GM12878 (cell line): ENCODE results near the gene ULBP2. TPM values are rescaled to one million over a fixed set of nuclear protein-coding genes. Genes with fewer than 3 reads are reported as not detected.

Experiments
- ATAC-seq: fragments of 200-7000 bp; cut with Tn5 transposase; 3 replicates; pipeline ENCODE4 v1.9.1; 2020; ENCODE audit warnings: mild to moderate bottlenecking, moderate library complexity
- BruUV-seq: library from RNA; stranded (reverse); fragments of 400-500 nt; replicated peaks from 2 replicates; lab custom pipeline; 2021; lab: Mats Ljungman, UMichigan
- CTCF ChIA-PET: fragments of 300-600 bp; sonication (Branson Sonifier 250); formaldehyde crosslinking; extraction: SDS; loops from one replicate; lab custom pipeline; 2021; ENCODE audit warnings: inconsistent platforms; lab: Yijun Ruan, JAX
- POLR2A ChIA-PET: fragments of 350-600 bp; formaldehyde crosslinking; extraction: SDS; loops from one replicate; lab custom pipeline; 2021; ENCODE audit warnings: inconsistent platforms; lab: Charles Lee
- RAD21 ChIA-PET: fragments of 300-600 bp; sonication (Branson Sonifier 250); formaldehyde crosslinking; loops from one replicate; lab custom pipeline; 2023; ENCODE audit warnings: antibody characterized with exemption; ENCODE audit not compliant: unreplicated experiment; lab: Charles Lee
- SMC1A ChIA-PET: fragments of 300-600 bp; sonication (Branson Sonifier 250); formaldehyde crosslinking; loops from one replicate; lab custom pipeline; 2023; ENCODE audit not compliant: unreplicated experiment, uncharacterized antibody; lab: Charles Lee
- DNase-seq: peaks from one replicate; pipeline ENCODE4 v3.0.0-alpha.2; 2011; ENCODE audit warnings: low read depth, low spot score
- FAIRE-seq: peaks from 3 replicates; lab custom pipeline; 2011; peaks lifted over from hg19 to GRCh38; lab: Jason Lieb, UNC
- H2AFZ ChIP-seq: 2 replicates; pipeline ENCODE4 v1.6.0; 2011; ENCODE audit warnings: low read depth, low read length, control low read depth; ENCODE audit not compliant: control insufficient read depth
- H3K27ac ChIP-seq: 2 replicates; pipeline ENCODE4 v1.5.1; 2011; ENCODE audit warnings: control low read depth; ENCODE audit not compliant: control insufficient read depth, insufficient read depth
- H3K27me3 ChIP-seq, 2 experiments: replicated peaks in 1 of 2; 2 replicates each; pipeline versions ENCODE4 v1.6.0 to v1.6.1; 2011; ENCODE audit warnings: low read length in 1 of 2; ENCODE audit not compliant: control insufficient read depth in 2 of 2, insufficient read depth in 2 of 2
- H3K36me3 ChIP-seq, 2 experiments: 2 replicates each; pipeline ENCODE4 v1.5.1; 2011; ENCODE audit warnings: low read length in 1 of 2; ENCODE audit not compliant: control insufficient read depth in 2 of 2, insufficient read depth in 2 of 2
- H3K4me1 ChIP-seq: 2 replicates; pipeline ENCODE4 v1.6.1; 2011; ENCODE audit warnings: mild to moderate bottlenecking, low read length, moderate library complexity, mixed read lengths; ENCODE audit not compliant: control insufficient read depth, insufficient read depth
- H3K4me2 ChIP-seq: 2 replicates; pipeline ENCODE4 v1.6.0; 2011; ENCODE audit warnings: control low read depth; ENCODE audit not compliant: control insufficient read depth, insufficient read depth
- H3K4me3 ChIP-seq: fragments of 200-600 bp; sonication (generic); 2 replicates; pipeline ENCODE4 v1.5.1; 2016
- H3K79me2 ChIP-seq: 2 replicates; pipeline ENCODE4 v1.6.0; 2011; ENCODE audit warnings: low read length; ENCODE audit not compliant: control insufficient read depth, insufficient read depth
- H3K9ac ChIP-seq: 2 replicates; pipeline ENCODE4 v1.8.0; 2011; ENCODE audit warnings: low read length, control low read depth, mixed read lengths; ENCODE audit not compliant: control insufficient read depth, insufficient read depth
- H3K9me3 ChIP-seq: replicated peaks from 3 replicates; pipeline ENCODE4 v1.5.1; 2011; ENCODE audit warnings: mild to moderate bottlenecking, low read length; ENCODE audit not compliant: control insufficient read depth, insufficient read depth
- H4K20me1 ChIP-seq: 2 replicates; pipeline ENCODE4 v1.6.0; 2011; ENCODE audit not compliant: control insufficient read depth, insufficient read depth
- BMI1 ChIP-seq: fragments of 450-650 bp; IDR thresholded peaks from 2 replicates; pipeline ENCODE4 v1.6.1; 2016; ENCODE audit warnings: mild to moderate bottlenecking, moderate library complexity, borderline replicate concordance
- CBFB ChIP-seq: IDR thresholded peaks from 2 replicates; pipeline ENCODE4 v1.6.1; 2016; ENCODE audit warnings: antibody characterized with exemption, low read depth
- CEBPZ ChIP-seq: fragments of 150-350 bp; IDR thresholded peaks from 2 replicates; pipeline ENCODE4 v1.6.1; 2016; ENCODE audit warnings: low read depth, low read length
- CHD4 ChIP-seq: fragments of 200-600 bp; sonication (generic); IDR thresholded peaks from 2 replicates; pipeline ENCODE4 v1.6.1; 2016; ENCODE audit warnings: mild to moderate bottlenecking
- E2F4 ChIP-seq: IDR thresholded peaks from 2 replicates; pipeline ENCODE4 v1.6.1; 2012; ENCODE audit warnings: low read depth, low read length, improper control_type of control experiment
- EED ChIP-seq: sonication (generic); IDR thresholded peaks from 2 replicates; pipeline ENCODE4 v1.6.1; 2016; ENCODE audit warnings: antibody characterized with exemption, low read depth
- FOXK2 ChIP-seq: fragments of 450-650 bp; IDR thresholded peaks from 2 replicates; pipeline ENCODE4 v1.6.1; 2017; ENCODE audit warnings: mild to moderate bottlenecking, moderate library complexity
- MTA2 ChIP-seq: fragments of 450-650 bp; IDR thresholded peaks from 2 replicates; pipeline ENCODE4 v1.6.1; 2016; ENCODE audit warnings: low read depth, mild to moderate bottlenecking, moderate library complexity
- MYB ChIP-seq: fragments of 150-350 bp; IDR thresholded peaks from 2 replicates; pipeline ENCODE4 v1.6.1; 2014; ENCODE audit warnings: mild to moderate bottlenecking, low read depth, low read length, borderline replicate concordance
- NFXL1 ChIP-seq: fragments of 450-650 bp; IDR thresholded peaks from 2 replicates; pipeline ENCODE4 v1.6.1; 2017; ENCODE audit warnings: antibody characterized with exemption, mild to moderate bottlenecking, borderline replicate concordance
- POLR2AphosphoS2 ChIP-seq: IDR thresholded peaks from 2 replicates; pipeline ENCODE4 v1.6.1; 2011; ENCODE audit warnings: low read depth, mild to moderate bottlenecking, low read length, improper control_type of control experiment, moderate library complexity
- RB1 ChIP-seq: fragments of 450-650 bp; formaldehyde crosslinking; IDR thresholded peaks from 2 replicates; pipeline ENCODE4 v1.6.1; 2017; ENCODE audit warnings: mild to moderate bottlenecking, borderline replicate concordance
- TAF1 ChIP-seq: IDR thresholded peaks from 2 replicates; pipeline ENCODE4 v1.6.1; 2011; ENCODE audit warnings: mild to moderate bottlenecking, low read depth, low read length, borderline replicate concordance
- TBL1XR1 ChIP-seq: IDR thresholded peaks from 2 replicates; pipeline ENCODE4 v1.6.1; 2012; ENCODE audit warnings: low read depth, low read length, improper control_type of control experiment
- TCF12 ChIP-seq: IDR thresholded peaks from 2 replicates; pipeline ENCODE4 v1.6.1; 2011; ENCODE audit warnings: low read depth, mild to moderate bottlenecking, low read length
- WGBS: methylation state at CpG from one replicate; pipeline ENCODE4 v1.1.6; 2016; ENCODE audit warnings: low lambda C conversion rate; ENCODE audit not compliant: insufficient replicate concordance, insufficient coverage; ENCODE audit errors: missing lambda C conversion rate; 5-methylcytosine and 5-hydroxymethylcytosine counted together
- in situ Hi-C: fragments of 300-500 bp; cut with MboI; formaldehyde crosslinking; loops from 9 replicates; pipeline ENCODE4 v1.14.3; 2018; ENCODE audit warnings: mixed read lengths
- intact Hi-C: fragments of 100-400 bp; cut with micrococcal nuclease; formaldehyde crosslinking; loops from one replicate; pipeline ENCODE4 v1.14.2; 2022; ENCODE audit not compliant: unreplicated experiment
- polyA plus RNA-seq, 11 experiments: library from polyadenylated mRNA; depleted of rRNA in 4 of 11; unstranded in 6 of 11; stranded (reverse) in 5 of 11; fragments of >200 nt; fragmentation: Nextera tagmentation in 4 of 11; fragmentation: Illumina TruSeq in 1 of 11; extraction: Ambion mirVana in 4 of 11; extraction: Trizol in 1 of 11; gene quantifications; 1 replicate in 1 of 11; 2 replicates in 10 of 11; pipeline versions ENCODE4 v1.2.1 to v1.2.3, GENCODE V29; 2011 to 2016; ENCODE audit warnings: inconsistent platforms in 2 of 11, missing spikeins in 2 of 11, low read depth in 1 of 11
- total RNA-seq, 4 experiments: library from RNA; depleted of rRNA in 3 of 4; stranded (reverse); fragments of >200 nt in 3 of 4; fragmentation: Illumina TruSeq in 1 of 4; extraction: Trizol in 1 of 4; gene quantifications; 2 replicates each; pipeline versions ENCODE4 v1.2.1 to v1.2.3, GENCODE V29; 2013 to 2021

Gene ULBP2
- total and polyA plus RNA-seq, 10 of the 15 experiments (the other 5 are each of a cell fraction or from before 2014, with no cell fraction given): 0.16 to 2.5 (median 0.22) TPM; not detected in 3

GRCh38 chr6:149915970-149916865 lies 25.6 kb upstream of the ULBP2 start:
- in situ Hi-C loops: no loop called here
- WGBS: 31% methylated on average over 10 of the region's 10 CpGs
- FAIRE-seq: no peak

More at GRCh38 chr6:149915970-149916865, 25.6 kb upstream of the ULBP2 start:
- Histone ChIP-seq H3K27ac (no peak overlapping the region), H4K20me1 (no peaks in the 10 kb centered on the region; the same call in 1 of the 2 replicates), H3K9ac (no peak overlapping the region), H3K36me3 (no peaks in the 10 kb centered on the region), H3K4me1 (no peaks in the 10 kb centered on the region), H3K27me3 (no peaks in the 10 kb centered on the region; a peak in 2 of 4 replicates), H2AFZ (no peak overlapping the region), H3K4me3 (no peak overlapping the region), H3K79me2 (no peaks in the 10 kb centered on the region), H3K4me2 (no peak overlapping the region), H3K9me3 (no peaks in the 10 kb centered on the region)
- SMC1A ChIA-PET: no interaction called here
- ATAC-seq: no peak
- TF ChIP-seq RB1 (no peak), TAF1 (no peak), TBL1XR1 (no peak), TCF12 (no peak), E2F4 (no peak), NFXL1 (no peak), POLR2AphosphoS2 (no peak), CHD4 (no peak), CEBPZ (no peak), MYB (no peak), EED (no peak), MTA2 (no peak), CBFB (no peak), BMI1 (no peak), FOXK2 (no peak)
- intact Hi-C loops: no loop called here
- no peak for DNase-seq
- BruUV-seq: no TSS peak
- RAD21 ChIA-PET: no interaction called here
- CTCF ChIA-PET: interaction anchor here (1.3 to 1.4 kb wide), 2 partner anchors 12 to 101 kb away, joined by 3 to 5 read pairs; no protein-coding TSS in a partner anchor
- POLR2A ChIA-PET: no interaction called here
